HEK293 (cell line): ENCODE measurements around the gene MAML1.

Experiments used
- KLF1 ChIP-seq: fragments of 450-650 bp; formaldehyde crosslinking; IDR thresholded peaks from 2 replicates; pipeline ENCODE4 v1.5.1; 2016; ENCODE audit warnings: missing biosample characterization, missing genetic modification characterization
- ZFP3 ChIP-seq: fragments of 450-650 bp; formaldehyde crosslinking; IDR thresholded peaks from 2 replicates; pipeline ENCODE4 v1.5.1; 2016; ENCODE audit warnings: low read depth, missing biosample characterization, missing genetic modification characterization
- ZNF600 ChIP-seq: fragments of 450-650 bp; formaldehyde crosslinking; IDR thresholded peaks from 2 replicates; pipeline ENCODE4 v1.5.1; 2016; ENCODE audit warnings: missing biosample characterization, missing genetic modification characterization
- ZNF670 ChIP-seq: fragments of 450-650 bp; formaldehyde crosslinking; IDR thresholded peaks from 2 replicates; pipeline ENCODE4 v1.5.1; 2016; ENCODE audit warnings: missing biosample characterization, missing genetic modification characterization, low read depth
- TF ChIP-seq, protein P1 (sequence below): fragments of 450-650 bp; formaldehyde crosslinking; IDR thresholded peaks from 2 replicates; pipeline ENCODE4 v1.5.1; 2016; ENCODE audit warnings: missing biosample characterization, missing genetic modification characterization

DNA sequence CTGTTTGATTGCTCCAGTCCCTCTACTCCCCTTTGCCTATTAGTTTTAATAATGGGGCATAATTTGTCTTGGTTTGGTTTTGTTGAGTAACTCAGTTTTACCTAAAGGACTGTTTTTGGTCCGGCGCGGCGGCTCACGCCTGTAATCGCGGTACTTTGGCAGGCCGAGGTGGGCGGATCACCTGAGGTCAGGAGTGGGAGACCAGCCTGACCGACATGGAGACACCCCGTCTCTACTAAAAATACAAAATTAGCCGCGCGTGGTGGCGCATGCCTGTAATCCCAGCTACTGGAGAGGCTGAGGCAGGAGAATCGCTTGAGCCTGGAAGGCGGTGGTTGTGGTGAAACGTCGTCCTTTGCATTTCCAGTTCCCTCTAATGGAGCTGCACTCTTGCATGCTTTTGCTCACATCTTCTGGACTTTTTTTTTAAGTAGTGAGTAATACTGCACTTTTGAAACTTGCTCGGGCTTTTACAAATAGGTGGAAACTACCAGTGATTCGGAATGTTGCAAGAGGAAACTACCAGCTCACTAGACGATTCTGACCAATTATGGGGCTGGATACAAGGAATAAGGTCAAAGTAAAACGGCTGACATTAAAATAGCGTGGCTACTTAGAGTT, 721 bp upstream of the MAML1 start:
- TF ChIP-seq ZNF670 (tag by site-specific recombination) (no peak), ZNF600 (tag by site-specific recombination) (peak; percentile 82), ZFP3 (no peak), KLF1 (tag by site-specific recombination) (no peak)
- TF ChIP-seq, protein P1, sequence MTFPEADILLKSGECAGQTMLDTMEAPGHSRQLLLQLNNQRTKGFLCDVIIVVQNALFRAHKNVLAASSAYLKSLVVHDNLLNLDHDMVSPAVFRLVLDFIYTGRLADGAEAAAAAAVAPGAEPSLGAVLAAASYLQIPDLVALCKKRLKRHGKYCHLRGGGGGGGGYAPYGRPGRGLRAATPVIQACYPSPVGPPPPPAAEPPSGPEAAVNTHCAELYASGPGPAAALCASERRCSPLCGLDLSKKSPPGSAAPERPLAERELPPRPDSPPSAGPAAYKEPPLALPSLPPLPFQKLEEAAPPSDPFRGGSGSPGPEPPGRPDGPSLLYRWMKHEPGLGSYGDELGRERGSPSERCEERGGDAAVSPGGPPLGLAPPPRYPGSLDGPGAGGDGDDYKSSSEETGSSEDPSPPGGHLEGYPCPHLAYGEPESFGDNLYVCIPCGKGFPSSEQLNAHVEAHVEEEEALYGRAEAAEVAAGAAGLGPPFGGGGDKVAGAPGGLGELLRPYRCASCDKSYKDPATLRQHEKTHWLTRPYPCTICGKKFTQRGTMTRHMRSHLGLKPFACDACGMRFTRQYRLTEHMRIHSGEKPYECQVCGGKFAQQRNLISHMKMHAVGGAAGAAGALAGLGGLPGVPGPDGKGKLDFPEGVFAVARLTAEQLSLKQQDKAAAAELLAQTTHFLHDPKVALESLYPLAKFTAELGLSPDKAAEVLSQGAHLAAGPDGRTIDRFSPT (tag by site-specific recombination), result no peak
